CD4-positive, alpha-beta T cell (primary cell): ENCODE results near the gene CDK5R2. TPM values are rescaled to one million over a fixed set of nuclear protein-coding genes. Genes with fewer than 3 reads are reported as not detected.

Experiments
- ATAC-seq: fragments of 200-7000 bp; cut with Tn5 transposase; one replicate; pipeline ENCODE4 v1.10.0; 2022; ENCODE audit warnings: mild to moderate bottlenecking; ENCODE audit not compliant: poor library complexity
- CTCF ChIA-PET: fragments of 350-600 bp; sonication (Branson Sonifier 250); formaldehyde crosslinking; loops from one replicate; lab custom pipeline; 2021; ENCODE audit warnings: antibody characterized with exemption, inconsistent platforms; lab: Charles Lee
- POLR2A ChIA-PET: fragments of 350-600 bp; sonication (Branson Sonifier 250); formaldehyde crosslinking; loops from one replicate; lab custom pipeline; 2021; ENCODE audit warnings: antibody characterized with exemption, inconsistent platforms; lab: Charles Lee
- DNase-seq, 14 experiments: peaks; one replicate each; pipeline ENCODE4 v3.0.0-alpha.2; 2013 to 2020; ENCODE audit warnings: mixed read lengths in 2 of 14
- H3K27ac ChIP-seq, 2 donors: one replicate each; pipeline versions ENCODE4 v1.5.1 to v1.7.0; 2013; ENCODE audit warnings: low read length in 2 of 2, low read depth in 1 of 2, mild to moderate bottlenecking in 1 of 2
- H3K27me3 ChIP-seq, 2 experiments: 1 replicate in 1 of 2; 2 replicates in 1 of 2; pipeline versions ENCODE4 v1.6.1 to v1.7.0; 2013; ENCODE audit warnings: low read length in 2 of 2, control low read depth in 1 of 2, mild to moderate bottlenecking in 1 of 2, moderate library complexity in 1 of 2; ENCODE audit not compliant: insufficient read depth in 2 of 2, control insufficient read depth in 1 of 2
- H3K36me3 ChIP-seq: one replicate; pipeline ENCODE4 v1.6.1; 2013; ENCODE audit warnings: low read length, control low read depth; ENCODE audit not compliant: insufficient read depth
- H3K4me1 ChIP-seq: one replicate; pipeline ENCODE4 v1.6.1; 2013; ENCODE audit warnings: low read length, control low read depth; ENCODE audit not compliant: insufficient read depth
- H3K4me3 ChIP-seq: one replicate; pipeline ENCODE4 v1.5.1; 2013; ENCODE audit warnings: mild to moderate bottlenecking, low read length, moderate library complexity
- H3K9me3 ChIP-seq, 2 experiments: 1 replicate in 1 of 2; 2 replicates in 1 of 2; pipeline versions ENCODE4 v1.6.1 to v1.7.0; 2013; ENCODE audit warnings: low read length in 2 of 2, mild to moderate bottlenecking in 2 of 2, control low read depth in 1 of 2, moderate library complexity in 1 of 2; ENCODE audit not compliant: control insufficient read depth in 1 of 2, insufficient read depth in 1 of 2
- H3K27ac Mint-ChIP-seq: one replicate; pipeline ENCODE4 v1.8.0; 2020; ENCODE audit warnings: mixed read lengths
- H3K27me3 Mint-ChIP-seq: one replicate; pipeline ENCODE4 v1.8.0; 2021; ENCODE audit warnings: mixed read lengths
- H3K36me3 Mint-ChIP-seq: one replicate; pipeline ENCODE4 v1.8.0; 2021; ENCODE audit warnings: low read depth, mixed read lengths
- H3K4me1 Mint-ChIP-seq: one replicate; pipeline ENCODE4 v1.8.0; 2021; ENCODE audit warnings: low read depth, mixed read lengths
- H3K4me3 Mint-ChIP-seq: one replicate; pipeline ENCODE4 v1.8.0; 2020; ENCODE audit warnings: mild to moderate bottlenecking, mixed read lengths
- H3K9me3 Mint-ChIP-seq: one replicate; pipeline ENCODE4 v1.8.0; 2020; ENCODE audit warnings: mixed read lengths
- intact Hi-C, 2 experiments: fragments of 100-400 bp; cut with DNase I in 1 of 2; cut with micrococcal nuclease in 1 of 2; formaldehyde crosslinking; loops; one replicate each; pipeline versions ENCODE4 v1.15.1 to v1.9.0; 2023 to 2025; cut with DNase I, micrococcal nuclease
- total RNA-seq, 174 experiments: library from RNA in 2 of 174; stranded (reverse) in 2 of 174; gene quantifications; one replicate each; pipeline ENCODE4 v1.2.3 and lab custom pipeline; 2021 to 2026
- TF ChIP-seq, protein P1 (sequence below): fragments of 200-600 bp; IDR thresholded peaks from one replicate; pipeline ENCODE4 v1.8.0; 2022; ENCODE audit warnings: antibody characterized with exemption, mild to moderate bottlenecking

The CDK5R2 gene
- total RNA-seq, 2 experiments from 2014 or later = not detected

DNA sequence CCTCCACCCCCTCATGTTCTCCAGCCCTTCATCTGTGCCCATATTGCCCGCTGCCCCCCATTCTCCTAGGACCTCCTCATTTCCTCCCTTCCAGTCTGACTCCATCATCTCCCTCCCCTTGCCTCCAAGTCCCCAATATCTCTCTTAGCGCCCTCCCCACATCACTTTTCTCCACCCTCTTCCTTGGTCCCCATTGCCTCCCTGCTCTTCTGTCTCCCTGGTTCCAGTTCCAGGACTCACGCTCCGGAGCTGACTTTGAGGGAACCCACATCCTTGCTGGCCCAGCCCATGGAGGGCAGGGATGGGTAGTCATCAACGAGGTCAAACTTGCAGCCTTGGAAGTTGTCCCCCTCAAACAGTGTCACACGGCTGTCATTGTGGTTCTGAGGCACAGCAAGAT is 31.1 kb downstream of the CDK5R2 start:
- ATAC-seq (no peak), DNase-seq (no peak)
- H3K4me3 ChIP-seq = no peak overlapping the region
- H3K4me1 ChIP-seq = peaks cover 22% of the 10 kb centered on the region
- Mint-ChIP-seq H3K36me3 (no peaks in the 10 kb centered on the region), H3K4me3 (no peak overlapping the region), H3K4me1 (peaks cover 17% of the 10 kb centered on the region), H3K9me3 (no peaks in the 10 kb centered on the region), H3K27me3 (peaks cover 94% of the 10 kb centered on the region), H3K27ac (no peak overlapping the region)
- intact Hi-C loops = no loop called here
- H3K9me3 ChIP-seq = peaks cover 0 to 11% of the 10 kb centered on the region in 2 experiments
- no peaks in the 10 kb centered on the region for H3K36me3 ChIP-seq
- ChIA-PET POLR2A (no interaction called here), CTCF (interaction anchor here (3.0 kb wide), 1 partner anchor 11 kb away, joined by 12 read pairs; no protein-coding TSS in a partner anchor)
- peaks cover 93 to 96% of the 10 kb centered on the region in 2 experiments for H3K27me3 ChIP-seq
- H3K27ac ChIP-seq = no peak overlapping the region
- TF ChIP-seq, protein P1, sequence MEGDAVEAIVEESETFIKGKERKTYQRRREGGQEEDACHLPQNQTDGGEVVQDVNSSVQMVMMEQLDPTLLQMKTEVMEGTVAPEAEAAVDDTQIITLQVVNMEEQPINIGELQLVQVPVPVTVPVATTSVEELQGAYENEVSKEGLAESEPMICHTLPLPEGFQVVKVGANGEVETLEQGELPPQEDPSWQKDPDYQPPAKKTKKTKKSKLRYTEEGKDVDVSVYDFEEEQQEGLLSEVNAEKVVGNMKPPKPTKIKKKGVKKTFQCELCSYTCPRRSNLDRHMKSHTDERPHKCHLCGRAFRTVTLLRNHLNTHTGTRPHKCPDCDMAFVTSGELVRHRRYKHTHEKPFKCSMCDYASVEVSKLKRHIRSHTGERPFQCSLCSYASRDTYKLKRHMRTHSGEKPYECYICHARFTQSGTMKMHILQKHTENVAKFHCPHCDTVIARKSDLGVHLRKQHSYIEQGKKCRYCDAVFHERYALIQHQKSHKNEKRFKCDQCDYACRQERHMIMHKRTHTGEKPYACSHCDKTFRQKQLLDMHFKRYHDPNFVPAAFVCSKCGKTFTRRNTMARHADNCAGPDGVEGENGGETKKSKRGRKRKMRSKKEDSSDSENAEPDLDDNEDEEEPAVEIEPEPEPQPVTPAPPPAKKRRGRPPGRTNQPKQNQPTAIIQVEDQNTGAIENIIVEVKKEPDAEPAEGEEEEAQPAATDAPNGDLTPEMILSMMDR = no peak

- Histone ChIP-seq H3K27ac (no peak overlapping the region), H3K27me3 (peaks cover 93 to 96% of the 10 kb centered on the region in 2 experiments), H3K4me3 (no peak overlapping the region), H3K9me3 (peaks cover 0 to 15% of the 10 kb centered on the region in 2 experiments), H3K4me1 (peaks cover 32% of the 10 kb centered on the region), H3K36me3 (no peaks in the 10 kb centered on the region)
- peaks cover 94% of the 10 kb centered on the region for H3K27me3 Mint-ChIP-seq
- TF ChIP-seq, protein P1 = no peak
- no peak overlapping the region for H3K4me3 Mint-ChIP-seq
- no peak for DNase-seq
- no peaks in the 10 kb centered on the region for H3K9me3 Mint-ChIP-seq
- peaks cover 18% of the 10 kb centered on the region for H3K4me1 Mint-ChIP-seq
- POLR2A ChIA-PET = no interaction called here
- CTCF ChIA-PET = interaction anchor here (1.5 kb wide), 1 partner anchor 12 kb away, joined by 5 read pairs; no protein-coding TSS in a partner anchor
- H3K36me3 Mint-ChIP-seq = no peaks in the 10 kb centered on the region
- intact Hi-C loops = no loop called here
- no peak overlapping the region for H3K27ac Mint-ChIP-seq
- no peak for ATAC-seq
Measured at GRCh38 chr2:218991674-218992168, 32.3 kb downstream of the CDK5R2 start.

GRCh38 chr2:218992196-218992595 is 32.7 kb downstream of the CDK5R2 start:
- peaks cover 32% of the 10 kb centered on the region for H3K4me1 ChIP-seq
- TF ChIP-seq, protein P1 = no peak
- no peaks in the 10 kb centered on the region for H3K36me3 ChIP-seq
- DNase-seq (no peak), ATAC-seq (no peak)
- H3K27ac ChIP-seq = no peak overlapping the region
- peaks cover 0 to 15% of the 10 kb centered on the region in 2 experiments for H3K9me3 ChIP-seq
- no peaks in the 10 kb centered on the region for H3K36me3 Mint-ChIP-seq
- no peak overlapping the region for H3K4me3 Mint-ChIP-seq
- no peaks in the 10 kb centered on the region for H3K9me3 Mint-ChIP-seq
- no peak overlapping the region for H3K27ac Mint-ChIP-seq
- intact Hi-C loops = no loop called here
- peaks cover 18% of the 10 kb centered on the region for H3K4me1 Mint-ChIP-seq
- H3K4me3 ChIP-seq = no peak overlapping the region
- H3K27me3 ChIP-seq = peaks cover 93 to 95% of the 10 kb centered on the region in 2 experiments
- ChIA-PET POLR2A (no interaction called here), CTCF (interaction anchor here (1.5 kb wide), 1 partner anchor 12 kb away, joined by 5 read pairs; no protein-coding TSS in a partner anchor)
- H3K27me3 Mint-ChIP-seq = peaks cover 93% of the 10 kb centered on the region
